Mesothelial cell of epicardium (in vitro differentiated cells): ENCODE results near the gene RPS6KB2. TPM values are rescaled to one million over a fixed set of nuclear protein-coding genes. Genes with fewer than 3 reads are reported as not detected.

Source experiments
- DNase-seq, 2 experiments: peaks; one replicate each; pipeline ENCODE4 v3.0.0; 2021; ENCODE audit warnings: low spot score in 2 of 2; ENCODE audit not compliant: unreplicated experiment in 2 of 2
- H3K27ac Mint-ChIP-seq: 2 replicates; pipeline ENCODE4 v1.8.0; 2021; ENCODE audit warnings: mixed read lengths
- H3K27me3 Mint-ChIP-seq: 2 replicates; pipeline ENCODE4 v1.8.0; 2021; ENCODE audit warnings: low read depth, mixed read lengths
- H3K36me3 Mint-ChIP-seq: 2 replicates; pipeline ENCODE4 v1.8.0; 2021; ENCODE audit warnings: mixed read lengths
- H3K4me1 Mint-ChIP-seq: 2 replicates; pipeline ENCODE4 v1.8.0; 2021; ENCODE audit warnings: mixed read lengths
- H3K4me3 Mint-ChIP-seq: 2 replicates; pipeline ENCODE4 v1.8.0; 2021; ENCODE audit warnings: mild to moderate bottlenecking, moderate library complexity, mixed read lengths
- H3K9me3 Mint-ChIP-seq: 2 replicates; pipeline ENCODE4 v1.8.0; 2021; ENCODE audit warnings: mixed read lengths
- total RNA-seq: library from RNA; stranded (reverse); gene quantifications from 3 replicates; pipeline ENCODE4 v1.2.1, GENCODE V29; 2021
- TF ChIP-seq, protein P1 (sequence below): fragments of 200-600 bp; sonication (generic); IDR thresholded peaks from one replicate; pipeline ENCODE4 v1.5.0; 2021; ENCODE audit warnings: antibody characterized with exemption; ENCODE audit not compliant: unreplicated experiment

Gene RPS6KB2
- total RNA-seq, 1 donor from 2014 or later = 59.7 TPM

DNA sequence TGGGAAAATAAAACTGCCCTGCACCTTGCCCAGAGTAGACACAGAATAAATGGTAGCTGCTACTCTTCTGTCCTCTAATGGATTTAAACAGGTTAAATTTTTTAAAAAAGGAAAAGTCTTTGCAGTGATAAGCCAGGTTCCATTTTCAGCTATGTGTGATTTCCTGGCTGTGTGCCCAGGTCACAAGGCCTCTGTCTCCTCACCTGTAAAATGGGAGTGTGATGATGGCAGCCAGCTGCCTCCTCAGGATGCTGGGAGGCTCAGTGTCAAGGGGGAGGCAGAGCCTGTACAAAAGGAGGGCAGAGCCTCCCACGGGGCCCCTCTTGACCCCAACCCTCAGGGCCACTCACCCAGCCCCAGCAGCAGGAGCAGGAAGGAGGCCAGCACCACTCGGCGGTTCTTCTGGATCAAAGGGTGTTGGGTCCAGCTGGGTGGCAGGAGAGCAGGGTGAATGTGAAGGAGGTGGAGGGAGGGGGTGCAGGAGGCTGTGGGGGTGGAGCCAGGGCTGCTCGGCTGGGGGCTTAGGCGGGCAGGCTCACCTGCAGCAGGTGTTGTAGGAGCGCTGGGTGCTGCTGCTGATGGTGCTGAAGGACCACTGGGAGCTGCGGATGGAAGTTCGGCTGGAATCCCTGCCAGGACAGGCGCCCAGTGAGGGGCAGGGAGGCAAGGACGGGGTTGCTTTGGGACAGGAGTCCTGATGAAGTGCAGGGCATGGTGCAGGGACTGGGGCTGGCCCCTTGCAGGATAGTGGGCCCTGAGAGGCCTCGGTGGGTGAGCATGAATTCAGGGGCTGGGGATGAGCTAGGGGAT, 38.9 kb downstream of the RPS6KB2 start:
- TF ChIP-seq, protein P1, sequence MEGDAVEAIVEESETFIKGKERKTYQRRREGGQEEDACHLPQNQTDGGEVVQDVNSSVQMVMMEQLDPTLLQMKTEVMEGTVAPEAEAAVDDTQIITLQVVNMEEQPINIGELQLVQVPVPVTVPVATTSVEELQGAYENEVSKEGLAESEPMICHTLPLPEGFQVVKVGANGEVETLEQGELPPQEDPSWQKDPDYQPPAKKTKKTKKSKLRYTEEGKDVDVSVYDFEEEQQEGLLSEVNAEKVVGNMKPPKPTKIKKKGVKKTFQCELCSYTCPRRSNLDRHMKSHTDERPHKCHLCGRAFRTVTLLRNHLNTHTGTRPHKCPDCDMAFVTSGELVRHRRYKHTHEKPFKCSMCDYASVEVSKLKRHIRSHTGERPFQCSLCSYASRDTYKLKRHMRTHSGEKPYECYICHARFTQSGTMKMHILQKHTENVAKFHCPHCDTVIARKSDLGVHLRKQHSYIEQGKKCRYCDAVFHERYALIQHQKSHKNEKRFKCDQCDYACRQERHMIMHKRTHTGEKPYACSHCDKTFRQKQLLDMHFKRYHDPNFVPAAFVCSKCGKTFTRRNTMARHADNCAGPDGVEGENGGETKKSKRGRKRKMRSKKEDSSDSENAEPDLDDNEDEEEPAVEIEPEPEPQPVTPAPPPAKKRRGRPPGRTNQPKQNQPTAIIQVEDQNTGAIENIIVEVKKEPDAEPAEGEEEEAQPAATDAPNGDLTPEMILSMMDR = no peak
- peak overlapping the region; percentile 90 for H3K27ac Mint-ChIP-seq
- H3K4me1 Mint-ChIP-seq = peaks cover 23% of the 10 kb centered on the region
- no peak for DNase-seq
- no peaks in the 10 kb centered on the region for H3K27me3 Mint-ChIP-seq
- no peaks in the 10 kb centered on the region for H3K9me3 Mint-ChIP-seq
- no peaks in the 10 kb centered on the region for H3K36me3 Mint-ChIP-seq
- peak overlapping the region; percentile 87 for H3K4me3 Mint-ChIP-seq

DNA sequence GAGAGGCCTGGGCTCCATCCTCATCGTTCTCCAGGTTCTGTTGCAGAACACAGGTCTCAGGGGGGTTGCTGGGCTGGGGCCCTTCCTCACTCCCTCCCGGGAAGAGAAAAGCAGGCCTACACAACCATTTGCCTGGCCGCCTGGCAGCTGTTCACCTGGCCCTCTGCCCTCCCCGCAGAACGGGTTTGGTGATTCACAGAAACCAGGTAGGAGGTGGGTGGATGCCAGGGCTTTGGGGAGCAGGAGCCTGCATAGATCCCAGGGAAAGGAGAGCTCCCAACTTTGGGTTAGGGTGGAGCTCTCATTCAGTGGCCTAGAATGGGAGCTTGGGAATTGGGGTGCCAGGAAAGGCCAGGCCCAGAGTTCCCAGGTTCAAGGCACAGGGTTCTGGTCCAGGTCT, 39.8 kb downstream of the RPS6KB2 start:
- Mint-ChIP-seq H3K27ac (peak overlapping the region; percentile 90), H3K9me3 (no peaks in the 10 kb centered on the region), H3K4me3 (peak overlapping the region; percentile 87), H3K27me3 (no peaks in the 10 kb centered on the region), H3K4me1 (peaks cover 23% of the 10 kb centered on the region), H3K36me3 (no peaks in the 10 kb centered on the region)
- DNase-seq = no peak
- TF ChIP-seq, protein P1 = no peak

DNA sequence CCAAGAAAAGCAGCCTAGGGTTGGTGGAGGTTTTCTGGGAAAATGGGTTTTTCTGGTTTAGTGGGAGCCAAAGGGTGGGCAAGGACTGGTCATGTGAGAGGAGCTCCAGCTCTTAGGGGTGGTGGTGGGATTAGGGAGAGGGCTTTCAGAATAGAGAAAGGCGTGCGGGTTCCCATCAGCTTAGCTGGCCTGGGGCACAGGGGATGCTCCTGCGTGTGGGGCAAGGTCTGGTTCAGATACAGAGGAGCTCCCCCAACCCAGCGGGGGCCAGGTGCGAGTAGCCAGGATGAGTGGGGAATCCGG, 40.1 kb downstream of the RPS6KB2 start:
- Mint-ChIP-seq H3K9me3 (no peaks in the 10 kb centered on the region), H3K36me3 (no peaks in the 10 kb centered on the region), H3K4me3 (peak overlapping the region; percentile 87), H3K4me1 (peaks cover 23% of the 10 kb centered on the region), H3K27ac (peak overlapping the region; percentile 90), H3K27me3 (no peaks in the 10 kb centered on the region)
- TF ChIP-seq, protein P1 = no peak
- DNase-seq = no peak

DNA sequence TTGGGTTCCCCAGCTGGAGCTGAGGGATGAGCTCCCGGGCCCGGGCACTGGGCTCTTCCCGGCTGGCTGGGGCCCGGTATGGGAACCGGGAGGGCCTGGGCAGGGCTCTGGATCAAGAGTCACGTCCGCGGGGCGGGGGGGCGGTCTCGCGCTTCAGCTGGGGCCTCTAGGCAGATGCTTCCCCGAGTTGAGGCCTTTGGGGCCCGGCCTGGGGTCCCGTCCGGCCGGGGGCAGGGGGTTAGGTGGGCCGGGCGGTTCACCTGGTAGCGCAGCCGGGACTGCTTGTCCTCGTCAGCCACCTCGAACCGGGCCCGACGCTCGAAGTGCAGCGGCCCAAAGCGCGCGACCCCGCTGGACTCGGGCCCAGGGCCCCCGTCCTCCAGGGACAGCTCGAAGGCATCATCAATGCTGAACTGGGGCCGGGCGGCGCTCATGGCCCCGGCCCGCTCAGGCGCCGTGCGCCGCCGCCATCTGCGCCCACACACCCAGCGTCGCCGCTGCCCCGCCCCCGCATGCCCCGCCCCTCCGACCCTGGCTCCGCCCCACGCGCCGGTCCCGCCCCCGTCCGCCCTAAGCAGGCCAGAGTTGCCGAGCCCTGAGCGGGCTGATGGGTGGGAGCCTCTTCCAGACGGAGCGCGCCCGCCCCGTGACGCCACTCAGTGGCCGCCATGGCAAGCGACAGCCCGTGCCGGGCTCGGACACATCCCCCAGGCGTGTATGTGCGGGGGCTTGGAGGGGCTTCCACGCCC, 40.6 kb downstream of the RPS6KB2 start, which contains the start of gene TMEM134:
Gene TMEM134 (minus strand): TSS at position 493 of the 749 bp plus-strand sequence. CDS start 59 bp downstream, at position 434.
- peak; percentile 89 to 92 for DNase-seq
- Mint-ChIP-seq H3K27ac (peak within 1 kb of the TSS; percentile 90), H3K4me3 (peak within 1 kb of the TSS; percentile 87), H3K9me3 (no peaks in the 10 kb centered on the region), H3K4me1 (peaks cover 23% of the 10 kb centered on the region), H3K36me3 (no peaks in the 10 kb centered on the region), H3K27me3 (no peaks in the 10 kb centered on the region)
- TF ChIP-seq, protein P1 = no peak

- no peak for DNase-seq
Measured at GRCh38 chr11:67469508-67469811, 41.2 kb downstream of the RPS6KB2 start.

More at GRCh38 chr11:67469508-67469811, 41.2 kb downstream of the RPS6KB2 start:
- no peaks in the 10 kb centered on the region for H3K27me3 Mint-ChIP-seq
- H3K36me3 Mint-ChIP-seq = no peaks in the 10 kb centered on the region
- TF ChIP-seq, protein P1 = no peak
- H3K4me3 Mint-ChIP-seq = peak overlapping the region; percentile 87
- no peaks in the 10 kb centered on the region for H3K9me3 Mint-ChIP-seq
- peak overlapping the region; percentile 89 for H3K27ac Mint-ChIP-seq
- peaks cover 18% of the 10 kb centered on the region for H3K4me1 Mint-ChIP-seq
